Measurements from ENCODE around the gene FLNC. TPM values are rescaled to one million over a fixed set of nuclear protein-coding genes. Genes with fewer than 3 reads are reported as not detected.

The FLNC gene
- total and polyA plus RNA-seq, 2 experiments from 2014 or later: 74.0 to 304 TPM

- Histone ChIP-seq H3K9ac (no peak overlapping the region), H3K4me1 (ENCODE audit: insufficient read depth) (peaks cover 4% of the 10 kb centered on the region; the same call in 1 of the 2 replicates), H3F3A (ENCODE audit: insufficient read depth) (peaks cover 4% of the 10 kb centered on the region), H3K9me2 (ENCODE audit: insufficient read depth) (no peaks in the 10 kb centered on the region), H3K9me3 (ENCODE audit: low read depth) (no peaks in the 10 kb centered on the region), H3K79me2 (ENCODE audit: insufficient read depth) (no peaks in the 10 kb centered on the region), H4K20me1 (ENCODE audit: insufficient read depth) (no peaks in the 10 kb centered on the region), H3K4me2 (ENCODE audit: unreplicated experiment) (no peak overlapping the region), H3K27ac (no peak overlapping the region), H3K36me3 (ENCODE audit: low read depth) (peaks cover 9% of the 10 kb centered on the region; the same call in 1 of the 2 replicates), H3K27me3 (replicated peaks; ENCODE audit: insufficient read depth) (no peaks in the 10 kb centered on the region), H2AFZ (no peak overlapping the region), H3K4me3 (no peak overlapping the region)
- DNase-seq: no peak
- no peak for TF ChIP-seq EZH2 (IDR thresholded peaks at IDR 0.05; ENCODE audit: insufficient read depth, poor library complexity, severe bottlenecking)
- TF ChIP-seq EZH2phosphoT487 (IDR thresholded peaks at IDR 0.05; ENCODE audit: insufficient read depth, low read depth): no peak
- WGBS, 2 experiments (ENCODE audit: low coverage in 1 of 2, low lambda C conversion rate in 2 of 2, missing lambda C conversion rate in 2 of 2): 96% methylated on average over 9 of the region's 9 CpGs
- in situ Hi-C loops (cut with MboI): no loop called here
Observed at GRCh38 chr7:128801003-128801402, 29.2 kb upstream of the FLNC start.

- no peak overlapping the region for H2AFZ ChIP-seq
- no peak overlapping the region for H3K9ac ChIP-seq
- H4K20me1 ChIP-seq (ENCODE audit: insufficient read depth): no peaks in the 10 kb centered on the region
- H3K9me3 ChIP-seq (ENCODE audit: low read depth): no peaks in the 10 kb centered on the region
- no peak overlapping the region for H3K4me3 ChIP-seq
- H3K4me2 ChIP-seq (ENCODE audit: unreplicated experiment): no peak overlapping the region
- H3K4me1 ChIP-seq (ENCODE audit: insufficient read depth): no peaks in the 10 kb centered on the region
- H3K27ac ChIP-seq: no peak overlapping the region
- H3K79me2 ChIP-seq (ENCODE audit: insufficient read depth): no peaks in the 10 kb centered on the region
- no peak for DNase-seq
- in situ Hi-C loops (cut with MboI): no loop called here
- H3F3A ChIP-seq (ENCODE audit: insufficient read depth): no peaks in the 10 kb centered on the region; the same call in 1 of the 2 replicates
- TF ChIP-seq EZH2 (IDR thresholded peaks at IDR 0.05; ENCODE audit: insufficient read depth, poor library complexity, severe bottlenecking): no peak
- no peak for TF ChIP-seq EZH2phosphoT487 (IDR thresholded peaks at IDR 0.05; ENCODE audit: insufficient read depth, low read depth)
- 88 to 97% methylated on average over 2 of the region's 2 CpGs for WGBS, 2 experiments (ENCODE audit: low coverage in 1 of 2, low lambda C conversion rate in 2 of 2, missing lambda C conversion rate in 2 of 2)
- no peaks in the 10 kb centered on the region for H3K27me3 ChIP-seq (replicated peaks; ENCODE audit: insufficient read depth)
- H3K36me3 ChIP-seq (ENCODE audit: low read depth): peaks cover 9% of the 10 kb centered on the region; the same call in 1 of the 2 replicates
- no peaks in the 10 kb centered on the region for H3K9me2 ChIP-seq (ENCODE audit: insufficient read depth)
Observed at GRCh38 chr7:128801667-128802418, 28.4 kb upstream of the FLNC start.

GRCh38 chr7:128804484-128804883 lies 25.7 kb upstream of the FLNC start:
- WGBS, 2 experiments (ENCODE audit: low coverage in 1 of 2, low lambda C conversion rate in 2 of 2, missing lambda C conversion rate in 2 of 2): 83 to 84% methylated on average over 6 of the region's 6 CpGs
- Histone ChIP-seq H3K79me2 (ENCODE audit: insufficient read depth) (no peaks in the 10 kb centered on the region), H3K9ac (no peak overlapping the region), H3K9me3 (ENCODE audit: low read depth) (no peaks in the 10 kb centered on the region), H3K9me2 (ENCODE audit: insufficient read depth) (no peaks in the 10 kb centered on the region), H3K4me2 (ENCODE audit: unreplicated experiment) (no peak overlapping the region), H4K20me1 (ENCODE audit: insufficient read depth) (no peaks in the 10 kb centered on the region), H3K27ac (no peak overlapping the region), H2AFZ (no peak overlapping the region), H3K4me3 (no peak overlapping the region), H3K4me1 (ENCODE audit: insufficient read depth) (no peaks in the 10 kb centered on the region; the same call in 1 of the 2 replicates), H3F3A (ENCODE audit: insufficient read depth) (no peaks in the 10 kb centered on the region; the same call in 1 of the 2 replicates), H3K27me3 (replicated peaks; ENCODE audit: insufficient read depth) (no peaks in the 10 kb centered on the region), H3K36me3 (ENCODE audit: low read depth) (peaks cover 9% of the 10 kb centered on the region; the same call in 1 of the 2 replicates)
- in situ Hi-C loops (cut with MboI): no loop called here
- TF ChIP-seq EZH2 (IDR thresholded peaks at IDR 0.05; ENCODE audit: insufficient read depth, poor library complexity, severe bottlenecking) (no peak), EZH2phosphoT487 (IDR thresholded peaks at IDR 0.05; ENCODE audit: insufficient read depth, low read depth) (no peak)
- no peak for DNase-seq

- in situ Hi-C loops (cut with MboI): no loop called here
- DNase-seq: no peak
Observed at GRCh38 chr7:128805225-128805624, 25.0 kb upstream of the FLNC start.

More at GRCh38 chr7:128805225-128805624, 25.0 kb upstream of the FLNC start:
- Histone ChIP-seq H3K4me1 (ENCODE audit: insufficient read depth) (peaks cover 4% of the 10 kb centered on the region; the same call in 1 of the 2 replicates), H2AFZ (no peak overlapping the region), H3F3A (ENCODE audit: insufficient read depth) (no peaks in the 10 kb centered on the region; the same call in 1 of the 2 replicates), H3K27me3 (replicated peaks; ENCODE audit: insufficient read depth) (no peaks in the 10 kb centered on the region), H3K9ac (no peak overlapping the region), H3K27ac (no peak overlapping the region), H3K9me3 (ENCODE audit: low read depth) (no peaks in the 10 kb centered on the region), H3K36me3 (ENCODE audit: low read depth) (peaks cover 9% of the 10 kb centered on the region; the same call in 1 of the 2 replicates), H3K4me3 (no peak overlapping the region), H3K79me2 (ENCODE audit: insufficient read depth) (no peaks in the 10 kb centered on the region), H3K4me2 (ENCODE audit: unreplicated experiment) (no peak overlapping the region), H3K9me2 (ENCODE audit: insufficient read depth) (no peaks in the 10 kb centered on the region), H4K20me1 (ENCODE audit: insufficient read depth) (no peaks in the 10 kb centered on the region)
- TF ChIP-seq EZH2phosphoT487 (IDR thresholded peaks at IDR 0.05; ENCODE audit: insufficient read depth, low read depth): no peak
- TF ChIP-seq EZH2 (IDR thresholded peaks at IDR 0.05; ENCODE audit: insufficient read depth, poor library complexity, severe bottlenecking): no peak
- WGBS, 2 experiments (ENCODE audit: low coverage in 1 of 2, low lambda C conversion rate in 2 of 2, missing lambda C conversion rate in 2 of 2): 89% methylated on average over 5 of the region's 5 CpGs
